GF-D8 (cell line): ENCODE data around the gene BAAT.

ENCODE experiments used
- DNase-seq: peaks from one replicate; lab custom pipeline; 2025; lab: John Stamatoyannopoulos, UW

The BAAT gene

GRCh38 chr9:101398068-101398929 lies 13.5 kb upstream of the BAAT start, which contains the start of the genes MRPL50 and ZNF189:
Gene MRPL50, minus strand, starts transcription at chr9:101398618. Its CDS starts 26 bp downstream, at chr9:101398592.
Gene ZNF189, plus strand, starts transcription at chr9:101398851. Its CDS starts 306 bp downstream, at chr9:101399157.
- peak; percentile 97 for DNase-seq

- DNase-seq: no peak
Observed at GRCh38 chr9:101397746-101398067, 12.9 kb upstream of the BAAT start.

GRCh38 chr9:101394687-101395086 lies 9.9 kb upstream of the BAAT start:
- no peak for DNase-seq

GRCh38 chr9:101393135-101393534 lies 8.3 kb upstream of the BAAT start:
- DNase-seq: no peak

- DNase-seq: no peak
Observed at GRCh38 chr9:101388507-101388993, 3.7 kb upstream of the BAAT start.

- DNase-seq: no peak
Observed at GRCh38 chr9:101387871-101388506, 3.2 kb upstream of the BAAT start.

- no peak for DNase-seq
Observed at GRCh38 chr9:101383361-101383760, 1.4 kb downstream of the BAAT start.

- no peak for DNase-seq
Observed at GRCh38 chr9:101381833-101382342, 2.9 kb downstream of the BAAT start.

- DNase-seq: no peak
Observed at GRCh38 chr9:101381118-101381517, 3.7 kb downstream of the BAAT start.

- no peak for DNase-seq
Observed at GRCh38 chr9:101380295-101380694, 4.5 kb downstream of the BAAT start.

- DNase-seq: no peak
Observed at GRCh38 chr9:101376111-101376848, 8.5 kb downstream of the BAAT start.

- DNase-seq: no peak
Observed at GRCh38 chr9:101375546-101375945, 9.3 kb downstream of the BAAT start.

GRCh38 chr9:101372327-101373118 lies 12.3 kb downstream of the BAAT start:
- DNase-seq: no peak

GRCh38 chr9:101371813-101372212 lies 13.0 kb downstream of the BAAT start:
- no peak for DNase-seq

GRCh38 chr9:101369884-101370531 lies 14.8 kb downstream of the BAAT start:
- no peak for DNase-seq

- no peak for DNase-seq
Observed at GRCh38 chr9:101369286-101369685, 15.5 kb downstream of the BAAT start.

GRCh38 chr9:101367323-101367722 lies 17.5 kb downstream of the BAAT start:
- DNase-seq: no peak

GRCh38 chr9:101366038-101366756 lies 18.6 kb downstream of the BAAT start:
- no peak for DNase-seq

- no peak for DNase-seq
Observed at GRCh38 chr9:101365181-101365580, 19.6 kb downstream of the BAAT start.

- DNase-seq: no peak
Observed at GRCh38 chr9:101362450-101362849, 22.4 kb downstream of the BAAT start.
